OCI-M2 (cell line): ENCODE measurements around the gene NKAIN4.
"Not testable (repeated sequence)": the region's sequence is repeated elsewhere in the genome, so short reads cannot be mapped to it uniquely, and the experiment has no call there.

ENCODE experiments used
- DNase-seq: peaks from one replicate; lab custom pipeline; 2025; ENCODE audit not compliant: unreplicated experiment; lab: John Stamatoyannopoulos, UW

NKAIN4 gene

DNA sequence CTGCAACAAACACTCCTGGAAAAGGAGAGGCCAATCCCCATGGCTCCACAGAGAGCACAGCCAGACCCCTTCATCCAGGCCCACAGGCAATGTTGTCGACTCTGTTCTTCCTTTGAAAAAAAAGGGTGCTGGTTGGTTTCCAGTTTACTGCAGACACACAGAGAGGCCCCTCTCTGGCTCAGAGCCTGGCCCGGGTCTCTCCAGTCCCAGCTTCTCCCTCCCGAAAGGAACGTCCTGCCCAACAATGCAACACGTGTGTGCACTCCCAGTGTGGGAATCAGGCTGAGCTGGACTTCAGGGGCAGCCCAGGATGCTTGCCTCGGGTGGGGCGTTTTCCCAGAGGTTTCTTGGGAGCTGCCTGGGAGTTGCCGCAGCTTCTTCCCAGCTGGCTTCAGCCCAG lies 4.5 kb upstream of the NKAIN4 start:
- no peak for DNase-seq

DNA sequence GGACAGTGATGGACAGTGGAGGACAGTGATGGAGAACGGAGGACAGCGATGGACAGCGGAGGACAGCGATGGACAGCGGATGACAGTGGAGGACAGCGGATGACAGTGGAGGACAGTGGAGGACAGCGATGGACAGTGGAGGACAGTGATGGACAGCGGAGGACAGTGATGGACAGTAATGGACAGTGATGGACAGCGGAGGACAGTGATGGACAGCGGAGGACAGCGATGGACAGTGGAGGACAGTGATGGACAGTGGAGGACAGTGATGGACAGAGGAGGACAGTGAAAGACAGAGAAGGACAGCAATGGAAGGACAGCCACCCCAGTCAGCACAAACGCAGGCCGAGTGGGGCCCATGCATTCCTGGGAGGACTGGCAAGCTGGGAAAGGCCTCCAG lies 3.4 kb upstream of the NKAIN4 start:
- no peak for DNase-seq

DNA sequence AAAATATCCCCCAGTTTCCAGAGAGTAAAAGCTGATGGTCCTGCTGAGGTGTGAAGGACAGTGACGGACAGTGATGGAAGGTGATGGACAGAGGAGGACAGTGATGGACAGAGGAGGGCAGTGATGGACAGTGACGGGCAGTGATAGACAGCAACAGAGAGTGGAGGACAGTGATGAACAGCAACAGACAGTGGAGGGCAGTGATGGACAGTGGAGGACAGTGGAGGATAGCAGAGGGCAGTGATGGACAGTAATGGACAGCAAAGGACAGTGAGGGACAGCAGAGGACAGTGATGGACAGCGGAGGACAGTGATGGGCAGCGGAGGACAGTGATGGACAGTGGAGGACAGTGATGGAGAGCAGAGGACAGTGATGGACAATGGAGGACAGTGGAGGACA lies 2.7 kb upstream of the NKAIN4 start:
- no peak for DNase-seq

DNA sequence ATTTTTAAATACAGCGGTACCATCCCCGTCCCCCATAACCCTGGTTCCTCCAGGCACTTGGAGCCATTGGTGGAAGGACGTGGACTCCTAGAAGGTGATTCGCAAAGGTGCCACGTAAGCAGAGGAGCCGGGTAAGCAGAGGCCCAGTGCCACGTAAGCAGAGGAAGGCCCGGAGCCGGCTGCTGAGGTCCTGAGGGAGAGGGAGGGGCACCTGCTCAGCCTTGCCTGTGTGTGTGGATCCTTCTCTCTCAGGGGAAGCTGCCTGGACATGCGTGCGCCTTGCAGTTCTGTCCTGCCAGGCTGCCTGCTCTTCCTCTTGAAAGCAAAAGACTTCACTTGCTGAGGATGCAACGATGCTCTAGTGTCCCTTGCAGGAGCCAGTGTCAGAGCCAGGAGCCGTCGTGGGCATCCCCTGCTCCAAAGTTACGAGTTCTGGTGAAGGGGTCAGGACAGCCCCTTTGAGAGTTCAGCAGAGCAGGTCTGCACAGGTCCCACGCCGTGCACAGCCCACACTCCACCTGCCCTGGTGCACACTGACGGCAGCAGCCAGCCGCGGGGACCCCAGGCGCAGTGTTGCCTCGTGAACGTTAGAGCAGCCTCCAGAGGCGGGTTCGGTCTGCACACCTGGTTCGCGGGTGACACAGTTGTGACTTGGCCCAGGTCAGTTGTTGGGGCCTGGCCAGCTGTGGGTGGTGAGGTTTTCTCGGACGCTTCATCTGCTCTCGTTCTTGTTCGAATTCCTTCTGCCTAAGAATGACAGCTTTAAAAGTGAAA lies 1.9 kb upstream of the NKAIN4 start:
- DNase-seq, result no peak

DNA sequence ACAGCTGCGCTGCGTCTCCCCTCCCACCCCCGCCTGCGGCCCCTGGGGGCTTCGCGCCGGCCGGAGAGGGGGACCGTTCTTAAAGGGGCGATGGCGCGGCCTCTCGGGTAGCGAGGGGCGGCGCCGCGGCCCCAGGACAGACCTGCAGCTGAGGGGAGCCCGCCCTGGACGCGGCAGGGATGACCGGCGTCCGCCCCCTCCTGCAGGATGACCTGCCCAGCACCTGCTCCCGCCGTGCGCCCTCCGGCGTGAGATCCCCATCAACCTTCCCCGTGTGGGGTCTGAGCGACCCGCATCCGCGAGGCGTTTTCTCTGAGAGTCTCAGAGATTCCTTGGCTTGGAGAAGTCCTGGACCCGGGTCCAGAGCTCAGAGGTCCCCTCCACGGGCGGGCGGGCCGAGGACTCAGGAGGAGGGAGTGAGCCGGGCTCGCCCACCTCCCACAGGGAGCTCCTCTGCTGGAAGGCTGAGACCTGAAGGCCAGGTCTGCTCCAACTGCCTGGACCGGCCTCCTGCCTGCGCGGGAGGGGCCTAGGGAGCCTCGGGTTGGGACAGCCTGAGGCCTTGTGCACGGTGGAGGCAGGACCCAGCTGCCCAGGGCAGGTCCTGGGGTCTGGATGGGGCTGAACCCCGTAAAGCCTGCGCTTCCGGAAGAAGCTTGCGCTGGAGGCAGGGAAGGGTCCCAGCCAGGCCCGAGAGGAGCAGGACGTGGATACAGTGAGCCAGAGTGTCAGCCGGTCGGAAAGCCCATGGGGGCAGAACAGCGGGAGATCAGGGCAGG lies 532 bp upstream of the NKAIN4 start:
- no peak for DNase-seq

DNA sequence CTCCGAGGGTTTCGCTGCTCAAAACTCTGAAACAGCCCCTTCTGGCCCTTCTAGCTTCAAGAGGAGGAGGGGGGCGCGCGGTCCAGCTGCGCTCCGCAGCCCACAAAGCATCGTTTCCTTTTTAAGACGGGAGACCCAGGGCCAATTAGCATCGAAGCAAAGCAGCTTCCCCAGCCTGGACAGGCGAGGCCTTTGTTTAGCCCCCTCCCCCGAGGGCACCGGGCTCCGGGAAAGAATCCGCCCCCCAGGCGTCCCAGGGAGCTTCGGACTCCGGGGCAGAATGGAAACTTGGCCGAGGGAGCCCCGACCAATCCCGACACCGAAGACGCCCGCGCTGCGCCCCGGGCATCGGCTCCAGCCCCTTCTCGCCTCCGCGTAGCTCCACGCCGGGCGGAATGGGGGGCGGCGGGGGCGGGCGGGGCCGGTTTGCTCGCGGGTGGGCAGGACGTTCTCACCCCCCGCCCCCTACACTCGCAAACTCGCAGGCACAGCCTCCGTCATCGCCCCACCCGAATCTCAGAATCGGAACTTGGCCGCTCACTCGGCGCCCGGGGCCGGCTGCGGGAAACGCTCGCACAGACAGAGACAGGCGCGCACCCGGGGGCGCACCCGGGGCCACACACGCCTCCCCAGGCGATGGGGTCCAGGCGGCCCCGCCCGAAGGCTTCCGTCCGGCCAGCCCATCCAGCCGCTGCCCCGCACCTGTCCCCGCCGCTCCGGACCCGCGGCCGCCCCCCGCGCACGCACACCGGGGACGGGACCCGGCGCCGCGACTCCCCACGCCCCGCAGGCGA lies 628 bp downstream of the NKAIN4 start:
- DNase-seq, result no peak

DNA sequence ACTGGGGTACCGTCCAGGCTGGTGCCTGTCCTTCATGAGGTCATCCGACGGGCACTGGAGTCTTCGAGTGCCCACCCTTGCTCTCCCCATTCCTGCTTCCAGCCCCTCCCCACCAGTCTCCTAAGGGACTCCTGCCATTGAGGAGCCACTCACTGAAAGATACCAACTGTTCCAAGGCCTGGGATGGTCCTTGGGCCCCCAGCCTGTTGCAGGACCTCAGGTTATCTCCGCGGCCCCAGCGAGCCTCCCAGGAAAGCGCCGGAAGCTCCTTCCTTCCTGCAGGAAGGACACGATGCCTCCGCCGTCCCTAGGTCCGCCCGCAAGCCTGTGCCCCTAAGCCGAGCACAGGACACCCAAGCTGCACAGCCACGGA lies 1.2 kb downstream of the NKAIN4 start:
- no peak for DNase-seq

DNA sequence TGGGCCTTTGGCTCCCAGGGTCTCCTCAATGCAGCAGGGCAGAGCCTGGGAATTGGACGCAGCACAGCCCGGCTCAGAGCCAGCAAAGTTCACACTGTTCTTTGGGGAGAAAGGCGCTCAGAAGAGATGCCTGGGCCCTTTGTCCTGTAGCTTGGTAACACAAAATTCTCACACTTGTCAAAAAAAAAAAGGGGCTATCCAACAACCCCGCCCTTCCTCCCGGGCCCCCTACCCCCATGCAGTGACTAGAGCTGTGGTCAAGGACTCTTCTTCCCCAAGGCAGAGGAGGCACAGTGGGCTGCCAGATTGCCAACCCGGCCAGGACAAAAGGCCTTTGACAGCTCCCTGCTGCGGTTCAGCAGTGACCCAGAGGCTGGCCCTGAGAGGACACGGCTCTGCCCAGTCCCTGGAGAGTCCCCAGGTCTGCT lies 2.0 kb downstream of the NKAIN4 start:
- no peak for DNase-seq

DNA sequence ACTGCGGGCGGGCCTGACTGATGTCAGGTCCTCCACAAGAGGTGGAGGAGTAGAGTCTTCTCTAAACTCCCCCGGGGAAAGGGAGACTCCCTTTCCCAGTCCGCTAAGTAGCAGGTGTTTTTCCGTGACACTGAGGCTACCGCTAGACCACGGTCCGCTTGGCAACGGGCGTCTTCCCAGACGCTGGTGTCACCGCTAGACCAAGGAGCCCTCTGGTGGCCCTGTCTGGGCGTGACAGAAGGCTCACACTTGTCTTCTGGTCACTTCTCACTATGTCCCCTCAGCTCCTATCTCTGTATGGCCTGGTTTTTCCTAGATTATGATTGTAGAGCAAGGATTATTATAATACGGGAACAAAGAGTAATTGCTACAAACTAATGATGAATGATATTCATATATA lies 2.9 kb downstream of the NKAIN4 start:
- not testable (repeated sequence) for DNase-seq

DNA sequence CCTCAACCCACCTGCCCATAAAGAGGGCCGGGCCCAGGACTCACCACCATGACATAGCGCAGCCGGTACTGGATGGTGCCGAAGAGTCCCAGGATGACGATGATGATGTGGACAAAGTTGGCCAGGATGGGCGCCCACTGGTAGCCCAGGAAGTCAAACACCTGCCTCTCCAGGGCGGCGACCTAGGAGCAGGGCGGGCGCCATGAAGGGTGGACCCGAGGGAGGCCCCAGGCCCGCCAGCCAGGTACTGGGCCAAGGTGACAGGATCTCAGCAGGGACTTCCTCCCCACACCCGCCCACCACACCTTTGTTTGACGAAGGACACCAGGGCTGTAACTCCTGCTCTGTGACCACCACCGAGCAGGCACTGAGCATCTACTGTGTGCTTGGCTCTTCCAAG lies 4.4 kb downstream of the NKAIN4 start:
- DNase-seq, result no peak

DNA sequence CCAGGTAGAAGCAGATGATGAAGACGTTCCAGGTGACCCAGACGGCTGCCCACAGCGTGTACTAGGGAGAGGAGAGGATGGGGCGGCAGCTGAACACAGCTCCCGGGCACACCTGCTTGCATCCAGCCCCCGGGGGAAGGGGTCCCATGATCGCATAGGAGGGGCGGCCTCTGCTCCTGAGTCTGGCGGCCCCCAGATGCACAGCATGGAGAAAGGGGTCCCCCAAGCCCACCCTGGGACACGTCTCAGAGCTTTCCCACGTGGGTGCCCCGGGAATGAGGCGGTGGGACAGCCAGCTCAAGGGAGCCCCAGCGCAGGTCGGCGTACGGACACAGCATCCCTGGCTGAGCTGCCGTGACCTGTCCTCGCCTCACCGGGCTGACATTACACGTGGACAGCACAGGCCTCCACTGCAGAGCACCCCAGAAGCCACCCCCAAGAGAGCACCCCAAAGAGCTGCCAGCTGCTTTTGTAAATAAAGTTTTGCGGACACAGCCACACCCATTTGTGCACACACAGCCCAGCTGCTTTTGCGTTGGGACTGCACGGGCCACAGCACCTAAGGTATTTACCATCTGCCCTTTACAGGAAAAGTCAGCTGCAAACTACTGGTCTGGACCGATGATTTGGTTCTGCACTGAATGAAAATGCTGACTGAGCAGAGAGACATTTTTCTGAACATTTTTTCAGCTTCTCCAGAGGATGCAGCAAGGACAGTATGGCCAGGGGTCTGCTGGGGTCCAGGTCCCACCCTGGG lies 5.2 kb downstream of the NKAIN4 start:
- no peak for DNase-seq

DNA sequence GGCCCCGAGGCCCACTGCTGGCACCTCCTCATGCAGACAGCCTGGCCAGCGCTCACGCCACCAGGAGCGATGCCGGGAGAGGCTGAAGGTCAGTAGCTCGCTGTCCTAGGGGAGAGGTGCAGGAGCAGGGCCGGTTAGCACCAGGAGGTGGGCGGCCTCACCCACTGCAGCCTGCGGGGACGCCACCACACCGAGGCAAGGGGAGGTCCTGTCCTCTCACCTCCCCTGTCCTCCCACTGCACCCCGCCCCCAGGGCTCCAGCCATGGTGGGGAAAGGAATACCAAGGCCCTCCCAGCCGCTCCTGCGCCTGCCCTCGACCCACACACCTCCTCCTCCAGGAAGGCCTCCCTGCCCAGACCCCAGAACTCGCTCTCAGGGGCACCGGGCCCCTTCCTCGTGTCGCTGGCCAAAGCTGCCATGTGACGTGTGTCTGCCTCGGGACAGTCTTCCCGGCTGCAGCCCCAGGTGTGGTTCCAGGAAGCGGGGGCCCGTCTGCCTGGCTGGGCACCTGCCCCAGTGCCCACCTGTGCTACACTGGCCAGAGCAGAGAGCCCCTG lies 6.5 kb downstream of the NKAIN4 start:
- no peak for DNase-seq

DNA sequence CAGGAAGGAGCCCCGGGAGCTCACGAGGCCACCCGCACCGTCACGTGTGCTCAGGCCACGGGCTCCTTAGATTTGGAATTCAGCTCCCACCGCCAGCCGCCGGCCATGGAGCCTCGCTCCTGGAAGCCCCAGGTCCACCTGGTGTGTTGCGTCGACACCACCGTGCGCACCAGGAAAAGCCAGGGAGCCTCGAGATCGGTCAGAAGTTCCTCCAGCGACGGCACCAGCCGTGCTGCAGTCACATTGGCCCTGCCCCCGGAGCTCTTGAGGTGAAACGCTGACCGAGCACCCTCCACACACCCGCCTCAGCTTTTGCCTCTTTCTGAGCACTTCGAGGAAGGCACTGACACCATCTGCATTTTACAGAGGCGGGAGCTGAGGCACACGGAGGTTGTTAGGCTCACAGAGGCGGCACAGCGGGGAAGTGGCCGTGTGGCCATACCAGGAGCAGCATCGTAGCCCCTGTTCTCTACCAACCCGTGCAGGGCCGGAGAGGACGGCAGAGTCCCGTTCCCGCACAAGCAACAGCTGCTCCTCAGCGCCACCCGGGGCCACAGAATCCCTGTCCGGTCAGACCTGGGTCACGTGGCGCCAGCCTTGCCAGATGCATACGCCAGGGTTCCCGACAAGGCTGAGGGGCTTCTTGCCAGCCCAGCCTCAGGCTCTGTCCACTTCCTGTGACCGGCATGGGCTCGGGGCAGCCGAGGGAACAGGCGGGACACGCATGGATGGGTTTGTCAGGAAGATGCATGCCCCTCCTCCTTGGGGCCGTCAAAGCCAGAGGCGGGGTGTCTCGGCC lies 7.6 kb downstream of the NKAIN4 start:
- no peak for DNase-seq

DNA sequence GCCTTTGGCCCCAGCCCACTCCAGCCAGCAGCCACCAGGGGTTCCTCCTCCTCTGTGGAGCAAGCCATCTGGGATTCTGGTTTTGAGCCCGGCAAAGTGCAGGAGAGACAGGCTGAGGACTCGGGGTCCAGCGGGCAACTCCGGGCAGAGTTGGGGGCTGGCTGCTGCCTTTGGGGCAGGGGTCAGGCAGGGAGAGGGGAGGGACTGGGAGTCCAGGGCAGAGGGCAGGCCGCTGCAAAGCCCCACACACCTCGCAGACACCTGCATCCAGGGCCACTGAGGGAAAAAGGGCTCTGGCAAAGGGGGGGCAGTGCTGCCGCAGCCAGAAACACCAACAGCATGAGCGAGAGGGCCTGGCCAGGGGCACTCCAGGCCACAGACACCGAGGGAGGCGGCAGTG lies 9.8 kb downstream of the NKAIN4 start:
- DNase-seq, result no peak

DNA sequence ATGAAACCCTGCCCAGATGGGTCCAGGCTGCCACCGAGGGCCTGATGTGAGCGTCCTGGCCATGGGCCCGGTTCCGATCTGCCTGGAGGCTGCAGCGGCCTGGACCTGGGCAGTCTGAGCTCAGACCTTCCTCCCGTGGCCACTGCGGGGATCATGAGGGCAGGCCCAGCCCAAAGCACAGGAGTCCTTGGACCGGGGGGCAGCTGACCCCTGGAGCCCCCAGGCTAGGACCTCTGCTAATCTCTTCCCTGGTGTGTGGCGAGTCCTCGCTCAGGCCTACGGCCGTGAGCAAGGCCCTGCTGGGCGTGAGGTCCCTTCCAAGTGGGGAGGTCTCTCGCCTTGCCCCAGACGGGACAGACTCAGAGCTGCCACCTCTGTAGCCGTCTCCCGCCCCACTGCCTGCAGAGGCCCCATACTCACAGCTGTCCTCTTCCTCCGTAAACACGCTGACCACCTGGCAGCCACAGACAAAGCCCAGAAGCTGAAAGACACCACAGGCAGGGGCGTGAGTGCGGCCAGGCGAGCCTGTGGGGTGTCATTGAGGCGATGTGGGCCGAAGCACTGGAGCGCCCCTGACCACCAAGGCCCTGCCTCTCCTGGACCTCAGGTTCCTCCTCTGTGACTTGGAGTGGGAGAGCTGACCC lies 10.5 kb downstream of the NKAIN4 start:
- DNase-seq, result no peak

DNA sequence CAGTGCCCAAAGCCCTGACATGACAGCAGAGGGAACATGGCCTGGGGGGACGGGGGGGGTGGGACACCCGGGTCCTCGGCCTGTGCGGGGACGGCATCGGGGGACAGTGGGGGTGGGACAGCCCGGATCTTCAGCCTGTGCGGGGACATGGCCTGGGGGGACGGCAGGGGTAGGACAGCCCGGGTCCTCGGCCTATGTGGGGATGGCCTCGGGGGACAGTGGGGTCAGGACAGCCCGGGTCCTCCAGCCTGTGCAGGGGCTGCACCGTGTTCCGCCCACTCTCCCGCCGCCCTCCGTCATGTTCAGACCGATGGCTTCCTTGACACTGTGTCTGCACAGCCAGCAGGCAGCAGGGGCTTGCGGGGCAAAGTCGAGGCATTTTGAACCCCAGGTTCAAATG lies 11.5 kb downstream of the NKAIN4 start:
- no peak for DNase-seq

DNA sequence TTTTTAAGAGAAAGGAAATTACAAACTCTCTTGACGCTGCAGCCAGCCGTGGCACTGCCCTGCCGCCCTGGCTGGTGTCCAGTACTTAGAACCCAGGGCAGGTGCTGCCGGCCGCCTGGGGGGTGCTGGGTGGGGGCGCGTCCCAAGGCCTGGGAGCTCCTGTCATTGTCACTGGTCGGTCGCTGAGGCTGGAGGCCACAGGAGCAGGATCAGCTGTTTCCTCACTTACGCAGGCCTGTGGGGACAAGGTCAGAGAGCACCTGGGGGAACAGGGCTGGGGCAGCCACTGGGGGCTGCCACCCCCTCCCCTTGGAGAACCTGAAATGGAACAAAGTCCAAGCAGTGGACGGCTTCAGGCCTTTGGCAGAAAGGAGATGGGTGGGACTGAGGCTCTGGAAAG lies 13.0 kb downstream of the NKAIN4 start:
- DNase-seq, result no peak

DNA sequence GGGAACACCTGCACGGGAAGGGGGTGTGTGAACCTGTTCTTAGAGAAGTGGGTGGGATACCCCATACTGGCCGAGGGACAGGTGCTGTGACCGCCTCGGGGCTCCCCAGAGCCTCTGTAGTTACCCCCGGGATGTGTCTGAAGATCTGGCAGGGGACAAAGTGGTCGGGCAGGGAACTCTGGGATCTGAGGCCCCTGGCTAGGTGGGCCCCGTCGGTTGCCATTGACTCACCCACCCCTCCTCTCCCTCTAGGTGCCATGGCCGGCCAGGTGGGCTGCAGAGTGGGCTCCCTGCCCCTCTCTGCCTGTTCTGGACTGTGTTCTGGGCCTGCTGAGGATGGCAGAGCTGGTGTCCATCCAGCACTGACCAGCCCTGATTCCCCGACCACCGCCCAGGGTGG lies 14.3 kb downstream of the NKAIN4 start:
- DNase-seq, result no peak

DNA sequence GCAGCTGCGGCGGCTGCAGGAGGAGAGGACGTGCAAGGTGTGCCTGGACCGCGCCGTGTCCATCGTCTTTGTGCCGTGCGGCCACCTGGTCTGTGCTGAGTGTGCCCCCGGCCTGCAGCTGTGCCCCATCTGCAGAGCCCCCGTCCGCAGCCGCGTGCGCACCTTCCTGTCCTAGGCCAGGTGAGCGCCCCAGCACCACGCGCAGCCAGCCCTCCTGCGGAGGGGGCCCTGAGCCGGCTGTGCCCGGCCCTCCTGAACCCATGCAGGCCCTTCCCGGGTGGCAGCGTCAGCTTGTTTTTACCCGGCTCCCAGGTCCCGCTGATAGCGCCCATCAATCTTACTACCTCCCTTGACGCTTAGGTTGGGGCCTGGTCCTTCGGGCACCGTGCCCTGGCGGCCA lies 14.8 kb downstream of the NKAIN4 start:
- DNase-seq, result no peak
